ENCODE data around the gene NHP2.

DNA sequence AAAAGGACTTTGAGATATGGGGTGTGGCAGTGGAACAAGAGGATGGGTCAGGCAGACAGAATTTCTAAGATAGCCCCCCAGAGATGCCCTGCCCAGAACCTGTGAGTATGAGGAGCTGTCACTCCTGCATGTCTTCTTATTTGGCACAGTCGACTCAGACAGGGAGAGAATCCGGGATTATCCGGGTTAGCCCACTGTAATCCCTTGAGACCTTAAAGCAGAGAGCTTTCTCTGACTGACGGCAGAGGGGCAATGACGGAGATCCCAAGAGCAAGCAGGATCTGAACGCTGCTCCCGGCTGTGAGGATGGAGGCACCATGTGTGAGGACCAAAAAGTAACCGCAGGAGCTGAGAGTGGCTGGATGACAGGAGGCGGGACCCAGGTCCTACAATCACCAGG is 8.8 kb upstream of the NHP2 start:
- TF ChIP-seq POLR2AphosphoS5 (IDR thresholded peaks at IDR 0.05; ENCODE audit: low read depth, low read length), result no peak
- no peak for TF ChIP-seq POLR2A (IDR thresholded peaks at IDR 0.05; ENCODE audit: low read depth, low read length)
- TF ChIP-seq PAX5 (IDR thresholded peaks at IDR 0.05; ENCODE audit: insufficient read depth, low read length, severe bottlenecking), result no peak
- TF ChIP-seq TAF1 (IDR thresholded peaks at IDR 0.05; ENCODE audit: low read depth, low read length), result no peak
